Testis (tissue), 2 donors: ENCODE measurements around the gene MYO19.

Experiments used
- POLR2A ChIP-seq: fragments of 450-650 bp; IDR thresholded peaks from one replicate; pipeline ENCODE4 v1.6.1; 2017; ENCODE audit warnings: antibody characterized with exemption, mild to moderate bottlenecking, moderate library complexity
- TF ChIP-seq, protein P1 (sequence below), 3 experiments: fragments of 450-650 bp in 2 of 3; fragments of 200-600 bp in 1 of 3; sonication (generic) in 1 of 3; IDR thresholded peaks; one replicate each; pipeline ENCODE4 v1.5.1; 2016 to 2019; ENCODE audit warnings: antibody characterized with exemption in 3 of 3, mild to moderate bottlenecking in 2 of 3, moderate library complexity in 1 of 3

DNA sequence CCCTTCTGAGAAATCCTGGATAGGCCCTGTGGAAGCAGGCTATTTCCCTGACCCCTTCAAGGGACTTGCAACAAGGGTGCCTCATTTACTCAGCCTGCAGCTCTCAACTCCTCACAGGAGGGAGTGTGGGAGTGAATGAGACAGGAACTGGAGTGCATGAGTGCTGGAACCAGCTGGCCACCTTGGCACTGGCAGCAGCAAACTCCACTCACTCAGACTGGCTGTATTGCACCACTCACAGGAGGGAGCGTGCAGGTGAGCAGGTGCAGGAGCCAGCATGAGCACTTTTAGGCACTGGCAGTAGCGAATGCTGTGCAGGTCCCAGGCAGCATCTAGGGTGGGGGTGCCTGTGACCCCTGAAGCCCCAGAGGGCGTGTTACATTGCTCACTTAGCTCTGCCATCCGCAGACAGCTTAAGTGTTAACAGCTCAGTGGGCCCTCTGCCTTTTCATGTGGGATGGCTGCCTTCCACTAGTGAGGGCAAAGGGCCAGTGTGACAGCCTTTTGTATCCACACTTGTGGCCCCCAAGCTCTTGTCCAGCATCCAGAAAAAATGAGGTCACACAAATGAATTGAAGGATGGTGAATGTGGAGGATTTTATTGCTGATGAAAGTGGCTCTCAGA lies 59.2 kb downstream of the MYO19 start:
- TF ChIP-seq, protein P1, sequence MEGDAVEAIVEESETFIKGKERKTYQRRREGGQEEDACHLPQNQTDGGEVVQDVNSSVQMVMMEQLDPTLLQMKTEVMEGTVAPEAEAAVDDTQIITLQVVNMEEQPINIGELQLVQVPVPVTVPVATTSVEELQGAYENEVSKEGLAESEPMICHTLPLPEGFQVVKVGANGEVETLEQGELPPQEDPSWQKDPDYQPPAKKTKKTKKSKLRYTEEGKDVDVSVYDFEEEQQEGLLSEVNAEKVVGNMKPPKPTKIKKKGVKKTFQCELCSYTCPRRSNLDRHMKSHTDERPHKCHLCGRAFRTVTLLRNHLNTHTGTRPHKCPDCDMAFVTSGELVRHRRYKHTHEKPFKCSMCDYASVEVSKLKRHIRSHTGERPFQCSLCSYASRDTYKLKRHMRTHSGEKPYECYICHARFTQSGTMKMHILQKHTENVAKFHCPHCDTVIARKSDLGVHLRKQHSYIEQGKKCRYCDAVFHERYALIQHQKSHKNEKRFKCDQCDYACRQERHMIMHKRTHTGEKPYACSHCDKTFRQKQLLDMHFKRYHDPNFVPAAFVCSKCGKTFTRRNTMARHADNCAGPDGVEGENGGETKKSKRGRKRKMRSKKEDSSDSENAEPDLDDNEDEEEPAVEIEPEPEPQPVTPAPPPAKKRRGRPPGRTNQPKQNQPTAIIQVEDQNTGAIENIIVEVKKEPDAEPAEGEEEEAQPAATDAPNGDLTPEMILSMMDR (IDR thresholded peaks at IDR 0.05), result no peak
- TF ChIP-seq POLR2A, result no peak
